HG02884 (cell line): ENCODE measurements around the gene U2AF1.
"Not testable (repeated sequence)": the region's sequence is repeated elsewhere in the genome, so short reads cannot be mapped to it uniquely, and the experiment has no call there.

ENCODE experiments used
- ATAC-seq: cut with Tn5 transposase; IDR thresholded peaks from one replicate; pipeline ENCODE4 v1.9.1; 2021; ENCODE audit warnings: mild to moderate bottlenecking, moderate library complexity; ENCODE audit not compliant: unreplicated experiment

Gene U2AF1

GRCh38 chr21:43082587-43083300, 24.6 kb downstream of the U2AF1 start:
- not testable (repeated sequence) for ATAC-seq

GRCh38 chr21:43076643-43077042, 30.7 kb downstream of the U2AF1 start:
- ATAC-seq = not testable (repeated sequence)

- ATAC-seq = not testable (repeated sequence)
Measured at GRCh38 chr21:43076023-43076637, 31.2 kb downstream of the U2AF1 start.

GRCh38 chr21:43075170-43076022, 32.0 kb downstream of the U2AF1 start, which contains the start of gene CBS:
Gene CBS, minus strand, starts transcription at chr21:43075835. Its CDS starts 3,642 bp downstream, at chr21:43072193.
- ATAC-seq = not testable (repeated sequence)

- not testable (repeated sequence) for ATAC-seq
Measured at GRCh38 chr21:43074401-43075169, 32.8 kb downstream of the U2AF1 start.

GRCh38 chr21:43072742-43073141, 34.6 kb downstream of the U2AF1 start:
- ATAC-seq = not testable (repeated sequence)

GRCh38 chr21:43069682-43070081, 37.7 kb downstream of the U2AF1 start:
- ATAC-seq = not testable (repeated sequence)

- not testable (repeated sequence) for ATAC-seq
Measured at GRCh38 chr21:43068065-43068464, 39.3 kb downstream of the U2AF1 start.

- not testable (repeated sequence) for ATAC-seq
Measured at GRCh38 chr21:43066690-43067089, 40.7 kb downstream of the U2AF1 start.

GRCh38 chr21:43065991-43066390, 41.4 kb downstream of the U2AF1 start:
- ATAC-seq = not testable (repeated sequence)

GRCh38 chr21:43064265-43064917, 43.0 kb downstream of the U2AF1 start:
- not testable (repeated sequence) for ATAC-seq

GRCh38 chr21:43062955-43063664, 44.3 kb downstream of the U2AF1 start:
- not testable (repeated sequence) for ATAC-seq

GRCh38 chr21:43053112-43053511, 54.3 kb downstream of the U2AF1 start:
- not testable (repeated sequence) for ATAC-seq

- not testable (repeated sequence) for ATAC-seq
Measured at GRCh38 chr21:43045876-43046821, 61.2 kb downstream of the U2AF1 start.

GRCh38 chr21:43045165-43045875, 62.0 kb downstream of the U2AF1 start:
- not testable (repeated sequence) for ATAC-seq

- ATAC-seq = not testable (repeated sequence)
Measured at GRCh38 chr21:43044547-43044946, 62.8 kb downstream of the U2AF1 start.

- ATAC-seq = not testable (repeated sequence)
Measured at GRCh38 chr21:43043291-43043690, 64.1 kb downstream of the U2AF1 start.
